Bladder microvascular endothelial cell (primary cell): Measurements from ENCODE around the gene RXRG. TPM values are rescaled to one million over a fixed set of nuclear protein-coding genes. Genes with fewer than 3 reads are reported as not detected.

Experiments
- total RNA-seq: library from RNA; depleted of rRNA; stranded (reverse); fragments of >200 nt; gene quantifications from 2 replicates; pipeline ENCODE4 v1.2.3, GENCODE V29; 2014

The RXRG gene
- not detected in 2 replicates for total RNA-seq

DNA sequence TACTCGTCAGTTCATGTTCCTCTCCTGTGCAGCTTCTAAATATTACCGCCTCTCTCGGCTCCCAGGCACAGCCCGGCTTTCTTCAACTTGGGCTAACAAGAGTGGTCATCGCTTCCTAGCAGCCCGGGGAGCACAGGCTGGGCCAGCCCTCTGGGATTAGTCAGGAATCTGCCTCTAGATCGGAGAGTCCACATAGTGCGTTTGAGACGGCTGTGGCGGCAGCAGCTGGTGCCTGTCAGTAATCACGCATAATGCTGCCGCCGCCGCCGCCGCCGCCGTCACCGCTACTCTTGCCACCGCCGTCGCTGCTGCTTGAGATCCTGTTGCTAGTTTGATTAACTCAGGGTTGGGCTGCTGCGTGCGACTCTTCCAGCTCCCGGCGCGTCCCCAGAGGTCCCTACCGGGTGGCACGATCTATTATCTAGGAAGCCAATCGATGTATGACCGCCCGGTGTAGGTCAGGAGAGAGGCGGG lies at the start of gene RXRG:
Gene RXRG (minus strand): TSS at position 230 of the 474 bp plus-strand sequence. CDS start 233 bp downstream, outside the sequence.

DNA sequence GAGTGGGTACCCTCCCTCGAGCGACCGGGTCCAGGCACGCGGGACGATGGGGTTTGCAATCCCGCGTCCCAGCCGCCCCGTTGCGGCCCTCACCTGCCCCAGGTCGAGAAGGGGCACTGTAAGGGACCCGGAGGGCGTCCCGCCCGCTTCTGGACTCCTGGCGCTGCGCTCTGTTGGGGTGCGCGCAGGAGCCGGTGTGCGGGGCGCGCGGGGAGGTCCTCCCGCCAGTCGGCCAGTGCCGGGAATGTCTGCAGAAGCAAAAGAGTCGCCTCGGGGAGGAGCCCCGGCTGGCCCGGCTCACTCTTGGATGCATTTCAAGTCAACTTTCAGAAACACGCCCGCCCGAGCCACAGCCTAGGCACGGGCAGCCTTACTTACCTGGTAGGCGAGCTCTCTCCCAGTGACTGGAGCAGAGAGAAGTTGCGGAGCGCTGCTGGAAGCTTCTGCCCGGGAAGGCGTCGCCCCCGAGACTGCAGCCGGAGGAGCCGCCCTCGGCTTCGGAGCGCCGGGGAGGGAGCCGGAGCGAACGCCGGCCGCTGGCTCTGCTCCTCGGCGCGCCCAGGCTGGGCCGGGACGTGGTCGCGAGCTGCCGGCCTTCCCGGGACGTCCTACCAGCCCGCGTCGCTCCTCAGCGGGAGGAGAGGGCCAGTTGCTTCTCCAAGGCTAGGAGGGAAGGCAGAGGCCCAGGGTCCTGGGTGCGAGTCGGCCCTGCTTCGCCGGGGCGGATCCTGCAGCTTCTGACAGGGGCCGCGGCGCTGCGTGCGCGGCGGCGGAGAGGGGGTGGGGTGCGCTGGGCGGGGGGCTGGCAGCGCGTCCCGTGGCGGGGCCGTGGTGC lies 88.7 kb downstream of the RXRG start, which contains the start of gene LMX1A:
Gene LMX1A (minus strand): TSS at position 739 of the 835 bp plus-strand sequence. CDS start 1,156 bp downstream, outside the sequence.

Other genes with a start within 250 kb of the RXRG start
- 0.13 TPM in 1 of 2 replicates, not detected in the other for gene LMX1A, start 88.4 kb downstream of the RXRG start, total RNA-seq
- not detected in 2 replicates for gene LRRC52, start 98.9 kb upstream of the RXRG start, total RNA-seq
- gene MGST3, start 186.1 kb upstream of the RXRG start, total RNA-seq, result 155 and 168 TPM in 2 replicates